IMR-90 (cell line): ENCODE data around the gene ZNF17. TPM values are rescaled to one million over a fixed set of nuclear protein-coding genes. Genes with fewer than 3 reads are reported as not detected.

Experiments
- ATAC-seq: fragments of 200-7000 bp; cut with Tn5 transposase; 2 replicates; pipeline ENCODE4 v1.9.1; 2020; ENCODE audit warnings: low read depth, mild to moderate bottlenecking, moderate library complexity
- BruUV-seq: library from RNA; stranded (reverse); fragments of 400-500 nt; replicated peaks from 2 replicates; lab custom pipeline; 2021; lab: Mats Ljungman, UMichigan
- CTCF ChIA-PET: fragments of 300-600 bp; formaldehyde crosslinking; extraction: SDS; loops from one replicate; lab custom pipeline; 2021; ENCODE audit warnings: antibody characterized with exemption; lab: Yijun Ruan, JAX
- POLR2A ChIA-PET: fragments of 300-600 bp; sonication (Branson Sonifier 250); formaldehyde crosslinking; loops from one replicate; lab custom pipeline; 2022; ENCODE audit warnings: antibody characterized with exemption; ENCODE audit not compliant: unreplicated experiment; lab: Charles Lee
- DNase-seq: peaks from one replicate; pipeline ENCODE4 v3.0.0; 2013
- H2AFZ ChIP-seq: replicated peaks from 2 replicates; pipeline ENCODE3; 2013; ENCODE audit warnings: low read length, mild to moderate bottlenecking; ENCODE audit not compliant: poor library complexity
- H2AK5ac ChIP-seq: 2 replicates; pipeline ENCODE4 v1.6.1; 2013; ENCODE audit warnings: low read depth, low read length, inconsistent platforms
- H2AK9ac ChIP-seq: replicated peaks from 2 replicates; pipeline ENCODE3; 2013; ENCODE audit warnings: mild to moderate bottlenecking, low read depth, low read length, moderate library complexity; ENCODE audit not compliant: poor library complexity
- H2BK120ac ChIP-seq: 2 replicates; pipeline ENCODE4 v1.6.1; 2013; ENCODE audit warnings: low read depth, low read length, inconsistent platforms
- H2BK15ac ChIP-seq: 3 replicates; pipeline ENCODE4 v1.6.1; 2013; ENCODE audit warnings: low read depth, low read length, inconsistent platforms
- H2BK20ac ChIP-seq: 2 replicates; pipeline ENCODE4 v1.6.1; 2013; ENCODE audit warnings: low read depth, mild to moderate bottlenecking, inconsistent platforms, low read length, moderate library complexity
- H2BK5ac ChIP-seq: 2 replicates; pipeline ENCODE4 v1.6.1; 2013; ENCODE audit warnings: mild to moderate bottlenecking, low read depth, low read length, inconsistent platforms; ENCODE audit not compliant: poor library complexity, severe bottlenecking
- H3K14ac ChIP-seq: replicated peaks from 2 replicates; pipeline ENCODE4 v1.6.1; 2013; ENCODE audit warnings: low read depth, low read length, inconsistent platforms
- H3K18ac ChIP-seq: 2 replicates; pipeline ENCODE4 v1.6.1; 2013; ENCODE audit warnings: low read depth, low read length, control low read depth
- H3K23ac ChIP-seq: 2 replicates; pipeline ENCODE4 v1.6.1; 2013; ENCODE audit warnings: low read depth, low read length, inconsistent platforms
- H3K27ac ChIP-seq: 2 replicates; pipeline ENCODE4 v1.5.1; 2013; ENCODE audit warnings: mild to moderate bottlenecking, control low read depth, low read length; ENCODE audit not compliant: insufficient read depth
- H3K27me3 ChIP-seq: 2 replicates; pipeline ENCODE4 v1.6.1; 2013; ENCODE audit warnings: low read length; ENCODE audit not compliant: control insufficient read depth, insufficient read depth
- H3K36me3 ChIP-seq: 2 replicates; pipeline ENCODE4 v1.6.1; 2013; ENCODE audit warnings: low read length, mixed read lengths; ENCODE audit not compliant: control insufficient read depth, insufficient read depth
- H3K4ac ChIP-seq: 2 replicates; pipeline ENCODE4 v1.6.1; 2013; ENCODE audit warnings: low read depth, low read length, inconsistent platforms
- H3K4me1 ChIP-seq: 2 replicates; pipeline ENCODE4 v1.6.1; 2013; ENCODE audit warnings: low read length, mixed read lengths; ENCODE audit not compliant: control insufficient read depth, insufficient read depth
- H3K4me2 ChIP-seq: 2 replicates; pipeline ENCODE4 v1.6.1; 2013; ENCODE audit warnings: low read depth, mild to moderate bottlenecking, control low read depth, low read length, moderate library complexity
- H3K4me3 ChIP-seq: 2 replicates; pipeline ENCODE4 v1.5.1; 2013; ENCODE audit warnings: low read depth, mild to moderate bottlenecking, control low read depth, low read length, moderate library complexity; ENCODE audit not compliant: insufficient read depth
- H3K56ac ChIP-seq: 2 replicates; pipeline ENCODE4 v1.6.1; 2013; ENCODE audit warnings: low read length, inconsistent platforms; ENCODE audit not compliant: insufficient read depth; ENCODE audit errors: extremely low read depth
- H3K79me1 ChIP-seq, 2 experiments: 2 replicates each; pipeline ENCODE4 v1.6.1; 2013; ENCODE audit warnings: low read length in 2 of 2, inconsistent platforms in 1 of 2, low read depth in 1 of 2
- H3K9ac ChIP-seq: 2 replicates; pipeline ENCODE4 v1.6.1; 2013; ENCODE audit warnings: low read depth, low read length, control low read depth
- H3K9me1 ChIP-seq: 2 replicates; pipeline ENCODE4 v1.6.1; 2013; ENCODE audit warnings: low read length, inconsistent platforms; ENCODE audit not compliant: insufficient read depth
- H3K9me3 ChIP-seq: 2 replicates; pipeline ENCODE4 v1.6.1; 2013; ENCODE audit warnings: low read length; ENCODE audit not compliant: control insufficient read depth, insufficient read depth
- H4K20me1 ChIP-seq: 2 replicates; pipeline ENCODE4 v1.6.1; 2013; ENCODE audit warnings: low read length, inconsistent platforms; ENCODE audit not compliant: insufficient read depth
- H4K5ac ChIP-seq: 2 replicates; pipeline ENCODE4 v1.6.1; 2013; ENCODE audit warnings: mild to moderate bottlenecking, low read depth, low read length, control low read depth
- H4K8ac ChIP-seq, 2 experiments: 2 replicates each; pipeline ENCODE4 v1.6.1; 2013; ENCODE audit warnings: low read depth in 2 of 2, low read length in 2 of 2, control low read depth in 1 of 2, inconsistent platforms in 1 of 2
- H4K91ac ChIP-seq: 2 replicates; pipeline ENCODE4 v1.6.1; 2013; ENCODE audit warnings: low read depth, low read length, inconsistent platforms; ENCODE audit not compliant: insufficient read depth
- BHLHE40 ChIP-seq: fragments of 150-350 bp; IDR thresholded peaks from 2 replicates; pipeline ENCODE4 v1.6.1; 2016; ENCODE audit warnings: mild to moderate bottlenecking, low read depth, low read length
- CHD1 ChIP-seq: IDR thresholded peaks from 2 replicates; pipeline ENCODE4 v1.6.1; 2012; ENCODE audit warnings: low read depth, low read length, improper control_type of control experiment
- MAFK ChIP-seq: IDR thresholded peaks from 2 replicates; pipeline ENCODE4 v1.6.1; 2012; ENCODE audit warnings: low read depth, low read length, improper control_type of control experiment
- MAZ ChIP-seq: IDR thresholded peaks from 2 replicates; pipeline ENCODE4 v1.6.1; 2012; ENCODE audit warnings: low read depth, mild to moderate bottlenecking, low read length, improper control_type of control experiment, moderate library complexity, borderline replicate concordance
- MXI1 ChIP-seq: IDR thresholded peaks from 2 replicates; pipeline ENCODE4 v1.6.1; 2012; ENCODE audit warnings: low read depth, mild to moderate bottlenecking, low read length, moderate library complexity, borderline replicate concordance
- NFE2L2 ChIP-seq: fragments of 150-350 bp; IDR thresholded peaks from 2 replicates; pipeline ENCODE4 v1.6.1; 2016; ENCODE audit warnings: low read depth, mild to moderate bottlenecking, low read length
- POLR2A ChIP-seq: IDR thresholded peaks from 2 replicates; pipeline ENCODE4 v1.6.1; 2012; ENCODE audit warnings: mild to moderate bottlenecking, low read depth, low read length
- RAD21 ChIP-seq: IDR thresholded peaks from 2 replicates; pipeline ENCODE4 v1.6.1; 2012; ENCODE audit warnings: low read length, improper control_type of control experiment
- RCOR1 ChIP-seq: IDR thresholded peaks from 2 replicates; pipeline ENCODE4 v1.6.1; 2012; ENCODE audit warnings: mild to moderate bottlenecking, low read length, improper control_type of control experiment; ENCODE audit not compliant: insufficient replicate concordance
- WGBS, 2 experiments: methylation state at CpG; one replicate each; pipeline versions ENCODE4 v1.1.5 to v1.1.7; 2013; ENCODE audit warnings: missing lambda C conversion rate in 2 of 2; ENCODE audit not compliant: insufficient read length in 1 of 2; ENCODE audit errors: extremely low coverage in 2 of 2; 5-methylcytosine and 5-hydroxymethylcytosine counted together
- dilution Hi-C: fragments of 300-500 bp; cut with HindIII; formaldehyde crosslinking; loops from one replicate; pipeline ENCODE4 v1.14.3; 2018; ENCODE audit warnings: low sequenced_read_pairs; ENCODE audit not compliant: unreplicated experiment
- in situ Hi-C: fragments of 300-500 bp; cut with MboI; formaldehyde crosslinking; loops from 3 replicates; pipeline ENCODE4 v1.14.3; 2019; ENCODE audit warnings: low sequenced_read_pairs, inconsistent platforms, mixed read lengths
- intact Hi-C: fragments of 100-400 bp; cut with micrococcal nuclease; formaldehyde crosslinking; loops from 2 replicates; pipeline ENCODE4 v1.10.0; 2022
- polyA plus RNA-seq, 3 experiments: library from polyadenylated mRNA; depleted of rRNA; stranded (reverse); fragments of >200 nt; gene quantifications; 2 replicates each; pipeline ENCODE4 v1.2.3, GENCODE V29; 2012; ENCODE audit warnings: low replicate concordance in 1 of 3
- total RNA-seq: library from RNA; depleted of rRNA; stranded (reverse); fragments of >200 nt; gene quantifications from 2 replicates; pipeline ENCODE4 v1.2.3, GENCODE V29; 2012
- TF ChIP-seq, protein P1 (sequence below): conservative IDR thresholded peaks from 2 replicates; pipeline ENCODE4 v1.5.1; 2012; ENCODE audit warnings: mild to moderate bottlenecking, low read depth, low read length, improper control_type of control experiment
- TF ChIP-seq, protein P2 (sequence below): fragments of 150-350 bp; IDR thresholded peaks from 2 replicates; pipeline ENCODE4 v1.6.1; 2016; ENCODE audit warnings: low read depth, mild to moderate bottlenecking, low read length, moderate library complexity, borderline replicate concordance
- TF ChIP-seq, protein P3 (sequence below): fragments of 150-350 bp; IDR thresholded peaks from 2 replicates; pipeline ENCODE4 v1.6.1; 2017; ENCODE audit warnings: mild to moderate bottlenecking, antibody characterized with exemption, low read length, low read depth

The ZNF17 gene
- total and polyA plus RNA-seq, 2 of the 4 experiments (the other 2 are of a cell fraction) = 4.3 to 17.4 TPM

DNA sequence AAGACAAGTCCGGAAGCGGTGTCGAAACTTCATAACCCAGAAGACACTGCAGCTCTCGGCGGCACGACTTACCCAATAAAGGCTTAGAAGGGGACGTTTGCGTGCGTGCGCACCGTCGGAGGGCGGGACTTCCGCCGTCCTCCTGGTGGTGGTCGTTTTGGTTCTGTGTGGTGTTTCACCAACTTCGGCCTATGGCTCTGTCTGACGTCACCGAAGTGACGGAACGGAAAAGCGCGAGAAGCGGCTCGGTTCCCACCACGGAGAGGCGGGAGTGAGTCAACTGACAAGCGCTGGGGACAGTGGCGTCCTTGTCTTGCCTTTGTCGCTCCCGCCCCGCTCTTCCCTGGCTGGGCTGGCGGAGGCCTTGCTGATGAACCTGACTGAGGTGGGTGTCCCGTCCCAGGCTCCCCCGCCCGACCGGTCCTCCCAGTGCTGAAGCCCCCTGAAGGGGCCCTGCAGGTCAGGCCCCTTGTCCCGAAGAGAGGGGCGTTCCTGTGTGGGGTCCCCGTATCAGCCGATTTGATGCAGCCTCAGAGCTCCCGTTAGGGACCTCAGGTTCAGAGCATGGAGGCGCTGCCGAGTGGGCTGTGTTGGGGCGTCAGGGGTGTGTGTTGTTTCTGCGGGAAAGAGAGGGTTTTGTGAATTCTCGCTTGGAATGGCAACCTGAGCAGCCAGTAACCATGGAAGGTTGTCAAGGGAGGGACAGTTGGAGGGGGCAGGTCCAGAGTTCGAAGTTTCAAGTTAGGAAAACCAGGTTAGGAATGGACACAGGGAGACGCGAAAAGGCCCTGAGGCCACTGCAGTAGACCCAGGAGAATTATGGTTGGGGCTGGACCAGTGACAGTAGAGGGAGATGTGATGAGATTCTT, 21.0 kb upstream of the ZNF17 start, which contains the start of gene ZNF548 (continued):
- TF ChIP-seq, protein P1, sequence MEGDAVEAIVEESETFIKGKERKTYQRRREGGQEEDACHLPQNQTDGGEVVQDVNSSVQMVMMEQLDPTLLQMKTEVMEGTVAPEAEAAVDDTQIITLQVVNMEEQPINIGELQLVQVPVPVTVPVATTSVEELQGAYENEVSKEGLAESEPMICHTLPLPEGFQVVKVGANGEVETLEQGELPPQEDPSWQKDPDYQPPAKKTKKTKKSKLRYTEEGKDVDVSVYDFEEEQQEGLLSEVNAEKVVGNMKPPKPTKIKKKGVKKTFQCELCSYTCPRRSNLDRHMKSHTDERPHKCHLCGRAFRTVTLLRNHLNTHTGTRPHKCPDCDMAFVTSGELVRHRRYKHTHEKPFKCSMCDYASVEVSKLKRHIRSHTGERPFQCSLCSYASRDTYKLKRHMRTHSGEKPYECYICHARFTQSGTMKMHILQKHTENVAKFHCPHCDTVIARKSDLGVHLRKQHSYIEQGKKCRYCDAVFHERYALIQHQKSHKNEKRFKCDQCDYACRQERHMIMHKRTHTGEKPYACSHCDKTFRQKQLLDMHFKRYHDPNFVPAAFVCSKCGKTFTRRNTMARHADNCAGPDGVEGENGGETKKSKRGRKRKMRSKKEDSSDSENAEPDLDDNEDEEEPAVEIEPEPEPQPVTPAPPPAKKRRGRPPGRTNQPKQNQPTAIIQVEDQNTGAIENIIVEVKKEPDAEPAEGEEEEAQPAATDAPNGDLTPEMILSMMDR = peak; percentile 34
- no peak for TF ChIP-seq RAD21
- TF ChIP-seq POLR2A = peak; percentile 87

DNA sequence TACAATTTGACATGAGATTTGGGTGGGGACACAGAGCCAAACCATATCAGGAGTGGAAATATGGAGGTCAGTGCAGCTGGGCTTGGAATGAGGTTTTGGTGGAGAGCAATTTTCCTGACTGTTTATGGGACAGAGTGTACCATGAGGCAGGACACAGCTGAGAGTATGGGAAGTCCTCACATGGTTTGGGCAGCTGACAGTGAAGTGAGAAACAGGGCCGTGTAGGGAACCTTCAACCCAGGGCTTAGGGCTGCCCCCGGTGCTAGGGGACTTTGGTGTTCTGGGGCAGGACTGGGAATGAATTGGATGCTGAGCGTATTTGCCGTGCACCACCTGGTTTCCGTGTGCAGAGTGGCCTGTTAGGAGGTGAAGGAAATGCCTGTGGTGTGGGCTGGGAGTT, 15.3 kb upstream of the ZNF17 start:
- no peak for DNase-seq
- Histone ChIP-seq H2BK20ac (no peak overlapping the region), H3K4me2 (no peak overlapping the region), H3K79me1 (peaks cover 16 to 54% of the 10 kb centered on the region in 2 experiments), H3K56ac (no peak overlapping the region), H3K9me3 (peaks cover 22% of the 10 kb centered on the region), H3K9ac (no peak overlapping the region), H4K20me1 (peaks cover 4% of the 10 kb centered on the region), H2BK5ac (no peak overlapping the region), H4K8ac (no peak overlapping the region), H4K5ac (no peak overlapping the region), H3K18ac (no peak overlapping the region), H3K9me1 (no peaks in the 10 kb centered on the region), H2BK120ac (no peak overlapping the region), H3K4ac (no peak overlapping the region), H2AFZ (no peak overlapping the region), H2AK5ac (no peak overlapping the region), H3K27me3 (no peaks in the 10 kb centered on the region), H3K36me3 (peaks cover 47% of the 10 kb centered on the region), H3K14ac (no peak overlapping the region), H2BK15ac (no peak overlapping the region), H4K91ac (no peak overlapping the region), H3K27ac (no peak overlapping the region), H3K4me1 (peaks cover under 1% of the 10 kb centered on the region; the same call in 1 of the 2 replicates), H2AK9ac (no peak overlapping the region), H3K4me3 (no peak overlapping the region), H3K23ac (no peak overlapping the region)
- dilution Hi-C loops = no loop called here
- no TSS peak for BruUV-seq
- intact Hi-C loops = no loop called here
- POLR2A ChIA-PET = no interaction called here
- in situ Hi-C loops = loop anchor here (25.0 kb wide), 1 partner anchor 983 kb away; the partner anchor contains the start of gene ZNF583
- CTCF ChIA-PET = no interaction called here
- no peak for ATAC-seq
- 100% methylated on average over 1 of the region's 5 CpGs; no CpG with 5 or more reads in 1 of the 2 experiments for WGBS, 2 experiments
- no peak for TF ChIP-seq BHLHE40
- no peak for TF ChIP-seq RAD21
- no peak for TF ChIP-seq RCOR1
- TF ChIP-seq, protein P2, sequence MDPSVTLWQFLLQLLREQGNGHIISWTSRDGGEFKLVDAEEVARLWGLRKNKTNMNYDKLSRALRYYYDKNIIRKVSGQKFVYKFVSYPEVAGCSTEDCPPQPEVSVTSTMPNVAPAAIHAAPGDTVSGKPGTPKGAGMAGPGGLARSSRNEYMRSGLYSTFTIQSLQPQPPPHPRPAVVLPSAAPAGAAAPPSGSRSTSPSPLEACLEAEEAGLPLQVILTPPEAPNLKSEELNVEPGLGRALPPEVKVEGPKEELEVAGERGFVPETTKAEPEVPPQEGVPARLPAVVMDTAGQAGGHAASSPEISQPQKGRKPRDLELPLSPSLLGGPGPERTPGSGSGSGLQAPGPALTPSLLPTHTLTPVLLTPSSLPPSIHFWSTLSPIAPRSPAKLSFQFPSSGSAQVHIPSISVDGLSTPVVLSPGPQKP = no peak
- TF ChIP-seq POLR2A = no peak
- no peak for TF ChIP-seq CHD1
- TF ChIP-seq MAFK = no peak
- TF ChIP-seq MXI1 = no peak
- TF ChIP-seq MAZ = no peak
- TF ChIP-seq, protein P3, sequence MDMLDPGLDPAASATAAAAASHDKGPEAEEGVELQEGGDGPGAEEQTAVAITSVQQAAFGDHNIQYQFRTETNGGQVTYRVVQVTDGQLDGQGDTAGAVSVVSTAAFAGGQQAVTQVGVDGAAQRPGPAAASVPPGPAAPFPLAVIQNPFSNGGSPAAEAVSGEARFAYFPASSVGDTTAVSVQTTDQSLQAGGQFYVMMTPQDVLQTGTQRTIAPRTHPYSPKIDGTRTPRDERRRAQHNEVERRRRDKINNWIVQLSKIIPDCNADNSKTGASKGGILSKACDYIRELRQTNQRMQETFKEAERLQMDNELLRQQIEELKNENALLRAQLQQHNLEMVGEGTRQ = no peak
- no peak for TF ChIP-seq NFE2L2
